HK-2 (cell line): ENCODE measurements around the gene NT5E.

Source experiments
- DNase-seq: peaks from one replicate; pipeline ENCODE4 v3.0.0-alpha.2; 2018; ENCODE audit not compliant: unreplicated experiment

NT5E gene

DNA sequence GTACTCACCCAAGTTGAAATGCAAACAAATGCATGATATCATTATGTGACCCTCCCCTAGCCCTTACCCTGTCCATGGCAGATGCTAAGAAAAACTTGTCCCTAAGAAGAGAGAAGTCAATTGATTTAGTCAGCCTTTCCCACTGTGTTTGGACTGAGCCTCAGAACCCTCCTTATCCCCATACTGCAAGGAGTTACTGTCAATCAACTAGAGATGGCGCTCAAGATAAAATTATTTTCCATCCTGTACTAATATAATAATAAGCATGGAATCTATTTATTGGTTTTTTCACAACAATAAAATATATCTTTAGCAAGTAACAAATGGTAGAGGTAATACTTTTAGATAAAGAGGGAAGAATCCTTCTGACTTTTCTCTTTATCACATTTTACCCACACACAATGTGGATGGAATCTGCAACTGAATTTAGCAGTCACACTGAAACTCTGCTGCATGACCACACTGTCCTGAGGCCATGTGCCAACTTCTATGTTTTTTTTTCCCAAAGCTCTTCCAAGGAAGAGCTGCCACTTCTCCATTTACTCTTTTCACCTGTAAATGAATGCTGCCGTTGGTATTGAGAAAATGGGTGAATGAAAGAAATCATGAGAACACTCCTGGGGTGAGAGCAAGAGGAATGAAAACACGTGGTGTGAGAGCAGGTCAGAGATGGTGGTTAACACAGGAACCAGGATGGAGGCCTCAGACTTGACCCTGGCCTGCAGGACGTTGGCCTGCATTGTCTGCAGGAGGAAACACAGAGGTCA, 10.5 kb downstream of the NT5E start:
- DNase-seq, result no peak

DNA sequence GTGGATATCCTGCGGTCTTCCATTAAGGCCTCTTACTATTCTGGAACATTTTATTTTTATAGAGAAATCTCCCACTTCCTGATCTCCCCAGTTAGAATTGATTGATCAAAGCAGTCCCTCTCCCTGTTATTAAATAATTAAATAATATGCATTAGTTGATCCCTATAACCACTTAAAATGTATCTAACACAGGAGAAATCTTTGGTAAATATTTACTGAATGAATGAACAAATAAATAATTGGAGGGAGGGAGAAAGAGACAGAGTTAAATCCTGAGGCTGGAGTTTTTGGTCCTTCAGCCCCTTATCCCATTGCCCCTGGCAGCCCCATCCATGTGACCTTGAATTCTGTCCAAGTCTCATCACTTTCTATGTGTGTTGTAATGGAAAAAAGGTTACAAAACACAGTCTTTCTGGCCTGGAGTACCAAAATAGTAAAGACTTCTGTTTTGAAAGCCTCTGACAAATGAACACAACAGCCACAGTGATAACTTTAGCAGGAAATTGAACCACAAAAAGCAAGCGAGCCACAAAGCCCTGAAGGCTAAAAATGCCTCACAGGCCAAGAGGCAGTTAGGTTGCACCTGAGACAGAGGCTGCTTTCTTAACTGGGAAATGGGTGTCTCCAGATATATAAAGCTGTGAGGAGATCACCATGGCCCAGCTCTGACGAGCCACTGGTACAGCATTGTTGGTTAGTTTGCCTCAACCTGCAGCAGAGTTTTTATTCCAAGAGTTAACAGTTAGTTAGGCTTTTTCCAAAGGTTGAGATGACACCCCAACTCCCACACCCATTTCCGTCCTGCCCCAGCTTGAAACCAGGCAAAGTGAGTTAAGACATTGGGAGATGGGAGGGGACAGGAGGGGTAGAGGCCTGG, 11.3 kb downstream of the NT5E start:
- no peak for DNase-seq

DNA sequence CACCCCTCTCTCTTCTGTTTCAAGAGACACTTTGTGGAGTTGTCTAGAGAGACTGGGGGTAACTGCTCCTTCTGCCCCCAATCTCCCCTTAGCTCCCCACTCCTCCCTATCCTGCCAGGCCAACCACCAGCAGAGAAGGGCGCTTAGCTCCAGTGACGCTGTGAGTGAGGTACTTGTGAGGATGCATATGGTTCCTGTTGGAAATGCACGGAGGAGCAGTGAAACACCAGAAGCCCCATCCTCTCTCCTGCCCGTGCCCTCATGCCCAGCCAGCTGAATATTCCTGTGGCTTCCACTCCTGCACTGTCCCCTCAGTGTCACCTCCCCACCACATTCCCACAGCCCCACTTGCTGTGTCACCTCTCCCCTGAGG, 11.9 kb downstream of the NT5E start:
- DNase-seq, result no peak

DNA sequence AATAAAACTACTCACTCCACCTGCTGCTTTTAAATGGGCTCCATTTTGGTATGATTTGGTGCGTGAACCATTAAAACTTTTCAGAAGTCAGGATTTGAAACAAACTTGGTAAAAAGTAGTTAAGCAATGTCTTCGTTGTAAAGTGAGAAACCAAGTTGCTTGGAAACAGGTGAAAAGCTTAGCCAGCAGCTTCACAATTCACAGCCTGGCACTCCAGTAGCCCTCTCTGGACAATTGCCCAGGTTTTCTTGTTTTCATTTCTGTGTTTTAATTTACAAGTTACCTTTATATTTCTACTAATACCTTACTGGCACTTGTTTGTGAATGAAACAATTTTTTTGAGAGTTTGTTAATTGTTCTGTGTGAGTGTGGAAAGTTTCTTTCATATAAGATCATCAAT, 12.8 kb downstream of the NT5E start:
- DNase-seq, result no peak

DNA sequence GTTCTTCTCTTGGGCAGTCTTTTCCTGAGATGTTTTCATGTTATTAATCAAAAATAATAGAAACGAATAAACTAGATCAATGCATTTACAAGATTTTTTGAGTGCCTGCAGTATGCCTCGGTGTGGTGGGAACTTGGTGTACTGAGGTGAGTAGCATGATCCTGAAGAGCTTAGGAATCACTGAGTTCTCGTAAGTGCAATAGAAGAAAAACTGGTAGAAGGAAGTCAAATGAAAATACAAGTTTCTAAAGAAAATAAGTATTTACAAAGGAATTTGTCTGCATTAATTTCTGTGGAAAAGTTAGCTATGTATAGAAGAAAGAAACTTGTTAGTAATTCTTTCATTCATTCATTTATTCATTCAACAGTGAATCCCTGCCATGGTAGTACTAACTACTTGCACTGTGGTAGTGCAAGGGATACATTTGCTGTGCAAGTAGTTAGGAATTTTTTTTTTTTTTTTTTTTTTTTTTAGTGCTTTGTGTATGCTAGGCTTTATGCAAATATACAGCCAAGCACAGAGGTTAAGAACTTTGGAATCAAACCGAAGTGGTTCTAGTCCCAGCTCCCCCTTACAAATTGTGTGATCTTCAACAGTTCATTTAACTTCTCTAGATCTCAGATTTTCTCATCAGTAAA, 13.9 kb downstream of the NT5E start:
- no peak for DNase-seq

DNA sequence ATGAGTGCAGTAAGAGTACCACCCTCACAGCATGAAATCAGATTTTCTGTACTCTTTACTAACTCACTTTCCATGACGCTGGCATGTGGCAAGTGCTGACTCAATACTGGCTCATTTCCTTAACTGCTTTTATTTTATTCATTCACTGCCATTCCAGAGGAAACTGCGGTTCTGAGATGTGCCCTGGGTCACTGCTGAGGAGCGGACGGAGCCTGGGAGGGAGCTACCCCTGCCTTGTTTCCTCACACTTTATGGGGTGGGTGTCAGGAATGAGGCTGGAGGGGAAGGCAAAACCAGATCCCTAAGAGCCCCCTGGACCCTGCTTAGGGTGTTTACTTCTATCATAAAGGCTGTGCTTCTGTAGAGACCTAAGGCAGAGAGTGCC, 14.4 kb downstream of the NT5E start:
- peak; percentile 82 for DNase-seq

DNA sequence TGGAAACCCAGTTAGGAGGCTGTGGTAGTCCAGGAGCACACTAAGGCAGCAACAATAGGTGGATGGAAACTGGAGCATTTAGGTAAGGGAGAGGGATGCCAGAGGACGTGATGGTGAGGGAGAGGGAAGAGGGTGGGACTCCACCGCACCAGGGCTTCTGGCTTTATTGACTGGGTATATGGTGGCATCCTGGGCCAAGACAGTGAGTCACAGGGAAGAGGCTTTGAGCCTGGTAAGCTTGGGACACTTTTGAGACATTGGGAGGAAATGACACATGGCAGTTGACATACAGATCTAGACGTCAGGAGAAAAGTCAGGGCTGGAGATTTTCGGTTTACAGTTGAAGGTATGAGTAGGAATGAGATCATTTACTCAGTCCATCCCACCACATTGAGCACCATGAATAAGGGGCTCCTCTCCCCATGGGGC, 14.9 kb downstream of the NT5E start:
- peak; percentile 77 for DNase-seq

DNA sequence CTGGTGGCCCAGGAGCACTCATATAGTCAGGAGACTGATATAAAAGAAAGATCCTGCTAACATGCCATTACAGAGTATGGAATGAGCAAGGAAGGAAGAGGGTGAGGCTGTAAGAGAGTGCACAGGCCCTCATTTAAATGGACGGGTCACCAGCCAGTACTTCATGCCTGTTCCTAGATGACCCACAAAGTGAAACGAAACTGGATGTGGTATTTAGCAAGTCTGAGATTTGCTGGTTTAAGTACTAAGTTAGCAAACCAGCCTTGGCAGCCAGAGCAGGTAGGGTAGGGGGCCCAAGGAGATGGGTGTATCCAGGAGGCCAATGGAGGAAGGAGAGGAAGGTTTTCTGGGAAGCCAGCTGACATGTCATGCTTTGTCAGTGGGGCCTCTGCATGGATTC, 15.9 kb downstream of the NT5E start:
- DNase-seq, result no peak

DNA sequence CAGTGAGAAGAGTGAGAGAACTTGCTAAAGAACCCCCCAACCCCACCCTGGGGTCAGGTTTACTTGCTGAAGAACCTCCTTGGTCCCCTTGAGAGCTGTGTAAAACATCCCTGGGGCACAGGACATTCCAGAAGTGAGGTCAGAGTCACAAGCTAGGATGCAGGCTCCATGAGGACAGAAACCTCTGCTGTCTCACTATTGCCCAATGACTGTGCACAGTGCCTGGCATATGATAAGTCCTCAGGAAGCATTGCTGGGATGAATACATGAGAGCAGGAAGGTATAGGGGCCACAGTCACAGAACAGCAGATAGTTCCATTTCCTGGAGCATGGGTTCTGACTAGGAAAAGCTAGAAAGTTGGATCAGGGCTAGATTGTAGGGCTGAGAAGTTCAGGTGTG, 18.4 kb downstream of the NT5E start:
- no peak for DNase-seq

DNA sequence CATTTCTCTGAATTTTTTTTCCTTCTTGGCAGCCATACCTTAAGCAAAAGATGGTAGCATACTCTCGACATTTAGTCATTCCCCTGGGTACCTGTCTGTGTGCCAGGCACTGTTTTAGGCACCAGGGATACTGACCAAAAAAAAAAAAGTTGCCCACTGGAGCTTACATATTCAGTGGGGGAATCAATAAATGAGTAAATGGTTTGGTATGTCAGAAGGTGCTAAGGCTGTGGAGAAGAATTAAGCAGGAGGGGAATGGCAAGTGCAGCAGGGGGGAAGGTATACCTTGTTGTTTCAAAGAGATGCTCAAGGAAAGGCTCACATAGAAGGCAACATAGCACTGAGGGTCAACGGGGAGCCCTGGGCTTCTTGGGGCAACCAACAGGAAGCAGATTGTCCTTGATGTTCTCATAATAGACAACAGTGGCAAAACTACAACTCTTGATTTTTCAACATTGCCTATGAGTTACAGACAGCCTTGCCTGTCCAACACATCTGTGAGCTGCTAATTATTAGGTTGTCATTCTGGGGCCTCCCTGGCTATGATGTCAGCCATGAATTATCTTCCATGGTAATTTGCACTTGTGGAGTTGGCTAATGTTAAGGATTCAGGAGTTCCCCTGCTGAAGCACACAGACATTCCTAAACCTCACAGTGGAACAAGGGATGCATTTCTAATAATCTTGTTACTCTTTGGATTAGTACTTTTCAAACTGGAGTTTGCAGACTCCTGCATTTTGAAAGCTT, 19.6 kb downstream of the NT5E start:
- no peak for DNase-seq

DNA sequence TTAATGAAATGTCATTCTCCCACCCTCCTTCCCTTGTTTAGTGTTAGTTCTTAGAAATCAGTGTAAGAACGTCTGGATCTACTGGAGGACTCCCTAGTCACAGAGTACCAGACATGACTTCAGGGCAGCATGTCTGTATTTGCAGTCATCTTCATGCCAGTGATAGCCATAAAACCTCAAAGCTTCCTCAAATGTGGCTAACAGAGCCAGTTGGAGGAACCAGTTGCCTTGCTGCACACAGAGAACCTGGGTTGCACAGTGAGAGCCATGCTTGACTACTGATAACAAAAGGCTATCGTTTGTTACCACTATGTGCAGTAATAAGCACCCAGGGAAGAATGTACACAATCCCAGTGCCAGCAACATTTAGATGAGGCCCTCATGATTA, 20.1 kb downstream of the NT5E start:
- DNase-seq, result no peak

DNA sequence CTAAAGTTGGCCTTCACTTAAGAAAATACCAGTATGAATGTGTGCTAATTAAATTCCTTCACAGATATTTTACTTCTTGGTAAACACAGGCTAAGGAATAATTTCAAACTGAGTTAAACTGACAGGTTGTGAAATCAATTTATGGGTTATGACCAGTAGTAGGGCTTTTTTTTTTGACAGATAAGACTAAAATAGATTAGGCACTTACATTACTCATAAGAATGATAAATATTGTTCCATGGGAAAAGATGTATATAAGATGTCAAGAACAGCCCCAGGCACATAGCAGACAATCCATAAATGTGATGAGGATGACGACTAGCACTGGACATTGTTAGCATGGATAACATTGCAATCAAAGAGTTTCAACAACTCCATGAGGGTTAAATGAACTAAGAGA, 22.9 kb downstream of the NT5E start:
- DNase-seq, result no peak

DNA sequence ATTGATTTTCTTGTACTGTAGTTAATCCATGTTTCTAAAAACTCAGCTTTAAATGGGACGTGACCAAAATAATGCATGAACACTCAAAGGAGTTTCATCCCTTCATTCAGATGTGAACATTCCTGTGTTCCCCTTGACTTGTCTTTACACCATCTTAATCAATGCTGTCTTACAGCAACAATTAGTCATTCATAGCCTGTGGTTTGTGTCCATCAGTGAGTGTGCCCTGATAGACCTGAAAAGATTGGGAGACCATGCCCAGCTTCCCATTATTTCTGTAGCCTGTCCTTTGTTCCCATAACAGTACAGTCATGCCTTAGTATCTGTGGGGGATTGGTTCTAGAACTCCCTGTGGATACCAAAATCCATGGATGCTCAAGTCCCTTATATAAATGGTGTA, 23.9 kb downstream of the NT5E start:
- no peak for DNase-seq

DNA sequence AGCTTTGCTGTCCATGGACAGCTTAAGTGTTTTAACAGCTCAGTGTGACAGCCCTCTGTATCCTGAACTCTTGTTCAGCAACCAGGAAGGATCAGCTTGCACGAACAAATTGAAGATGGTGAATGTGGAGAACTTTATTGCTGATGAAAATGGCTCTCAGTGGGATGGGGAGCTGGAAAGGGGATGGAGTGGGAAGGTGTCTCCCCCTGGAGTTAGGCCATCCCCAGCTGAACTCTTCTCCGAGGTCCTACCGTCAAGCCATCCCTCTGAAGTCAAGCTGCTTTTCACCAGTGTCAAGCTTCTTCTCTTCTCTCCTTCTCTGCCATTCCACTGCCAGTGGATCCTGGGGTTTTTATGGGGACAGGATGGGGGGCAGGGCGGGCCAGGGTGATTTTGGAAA, 26.6 kb downstream of the NT5E start:
- DNase-seq, result no peak

DNA sequence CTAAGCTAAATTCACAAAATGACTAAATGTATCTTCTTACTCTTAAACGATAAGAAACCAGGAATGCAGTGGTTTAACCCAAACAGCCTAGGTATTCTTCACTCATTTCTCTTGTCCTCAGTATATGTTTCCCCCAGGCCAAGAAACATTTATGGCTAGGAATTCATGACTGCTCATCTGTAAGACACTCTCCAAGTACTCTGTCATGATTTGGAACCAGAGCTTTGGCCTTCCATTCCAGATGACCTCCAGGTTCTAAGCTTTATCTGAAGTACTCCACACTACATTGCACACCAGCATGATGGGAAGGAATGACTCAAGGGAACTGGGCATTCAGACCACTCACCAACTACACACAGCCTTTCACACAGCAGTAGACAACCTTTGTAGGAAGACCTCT, 29.3 kb downstream of the NT5E start:
- no peak for DNase-seq

DNA sequence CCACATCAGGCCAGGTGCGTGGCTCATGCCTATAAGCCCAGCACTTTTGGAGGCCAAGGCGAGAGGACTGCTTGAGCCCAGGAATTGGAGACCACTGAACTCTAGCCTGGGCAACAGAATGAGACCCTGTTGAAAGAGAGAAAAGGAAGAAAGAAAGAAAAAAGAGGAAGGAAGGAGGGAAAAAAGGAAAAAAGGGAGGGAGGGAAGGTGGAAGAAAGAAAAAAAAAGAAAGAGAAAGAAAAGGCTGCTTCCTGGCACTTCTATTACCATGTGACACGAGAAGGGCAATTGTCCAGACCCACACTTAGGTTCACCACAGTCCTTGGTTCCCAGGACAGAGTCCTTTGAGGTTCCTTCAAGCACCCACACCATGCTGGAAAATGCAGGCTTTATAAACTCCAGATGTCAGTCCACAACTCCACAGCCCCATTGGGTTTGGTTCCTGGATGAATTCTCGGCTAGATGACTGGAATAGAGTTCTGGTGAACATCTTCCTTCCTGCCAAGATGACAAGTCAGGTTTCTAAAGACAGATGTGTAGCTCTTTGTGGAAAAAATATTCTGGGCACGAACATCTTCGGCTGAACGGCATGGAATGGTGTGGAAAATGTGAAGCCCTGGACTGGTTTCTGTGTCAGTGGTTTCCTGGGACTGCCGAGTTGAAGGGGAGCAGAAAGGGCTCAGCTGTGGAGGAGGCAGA, 32.5 kb downstream of the NT5E start:
- DNase-seq, result no peak

DNA sequence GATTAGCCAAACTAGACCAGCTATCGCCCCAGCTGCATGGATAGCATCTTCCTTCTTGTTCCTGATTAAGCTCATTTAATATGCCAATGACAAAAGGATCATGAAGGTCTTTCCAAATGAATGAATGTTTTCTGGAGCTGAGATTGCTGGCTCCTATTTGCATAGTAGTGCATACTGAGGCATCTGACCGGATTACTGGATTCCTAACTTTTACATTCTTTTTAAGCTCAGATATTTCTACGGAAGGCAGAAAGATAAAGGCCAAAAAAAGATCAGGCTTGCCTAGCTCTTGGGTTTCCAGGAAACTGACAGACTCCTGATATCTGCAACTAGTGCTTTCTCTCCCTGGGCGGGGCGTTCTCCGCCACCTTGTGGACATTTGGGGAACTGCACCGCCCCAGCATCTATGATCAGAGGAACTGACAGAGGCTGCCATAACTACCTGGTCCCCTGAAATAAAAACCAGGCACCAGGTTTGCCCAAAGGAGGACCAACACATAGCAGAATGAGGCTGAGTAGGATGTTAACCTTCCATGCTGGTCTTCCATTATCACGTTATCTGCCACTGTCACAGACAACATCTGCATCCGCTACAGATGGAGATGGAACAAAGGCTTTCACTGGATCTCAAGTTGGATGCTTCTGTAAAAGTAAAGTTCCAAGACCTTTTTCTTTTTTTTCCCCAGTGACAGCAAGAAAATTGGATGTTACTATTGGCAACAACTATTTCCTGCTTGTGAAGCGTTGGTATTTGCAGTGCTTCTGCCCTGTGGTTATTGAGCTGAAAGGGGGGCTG, 33.2 kb downstream of the NT5E start:
- DNase-seq, result peak; percentile 77

DNA sequence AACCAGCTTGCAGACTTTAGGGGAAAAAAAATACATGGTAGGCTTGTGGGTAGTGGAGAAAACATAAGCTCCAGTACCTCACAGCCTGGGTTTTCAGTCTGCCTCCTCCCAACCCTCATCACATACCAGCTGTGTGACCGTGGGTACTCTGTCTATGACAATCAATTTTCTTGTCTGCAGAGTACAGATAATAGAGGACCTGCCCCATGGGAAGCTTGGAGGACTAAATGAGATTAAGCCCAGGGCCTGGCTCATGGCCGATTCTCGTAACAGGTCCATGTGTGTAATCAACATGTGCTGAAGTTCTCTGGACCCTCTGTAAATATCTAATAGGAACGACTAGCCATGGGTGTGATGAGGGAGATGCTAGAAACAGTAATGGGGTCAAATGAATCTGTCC, 34.0 kb downstream of the NT5E start:
- no peak for DNase-seq

DNA sequence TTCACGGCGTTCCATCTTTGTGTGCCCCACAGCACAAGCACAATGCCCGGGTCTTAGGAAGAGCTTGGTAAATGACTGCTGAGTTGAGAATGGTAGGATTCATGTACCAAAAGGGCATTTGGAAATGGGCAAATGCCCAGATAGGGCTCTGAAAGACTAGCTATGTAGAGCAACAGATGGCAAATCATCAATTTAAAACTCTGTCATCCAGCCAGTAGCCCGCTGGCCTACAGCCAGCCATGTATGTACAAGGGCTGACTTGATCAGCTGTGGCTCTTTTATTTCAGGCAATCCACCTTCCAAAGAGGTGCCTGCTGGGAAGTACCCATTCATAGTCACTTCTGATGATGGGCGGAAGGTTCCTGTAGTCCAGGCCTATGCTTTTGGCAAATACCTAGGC, 35.1 kb downstream of the NT5E start:
- DNase-seq, result no peak

DNA sequence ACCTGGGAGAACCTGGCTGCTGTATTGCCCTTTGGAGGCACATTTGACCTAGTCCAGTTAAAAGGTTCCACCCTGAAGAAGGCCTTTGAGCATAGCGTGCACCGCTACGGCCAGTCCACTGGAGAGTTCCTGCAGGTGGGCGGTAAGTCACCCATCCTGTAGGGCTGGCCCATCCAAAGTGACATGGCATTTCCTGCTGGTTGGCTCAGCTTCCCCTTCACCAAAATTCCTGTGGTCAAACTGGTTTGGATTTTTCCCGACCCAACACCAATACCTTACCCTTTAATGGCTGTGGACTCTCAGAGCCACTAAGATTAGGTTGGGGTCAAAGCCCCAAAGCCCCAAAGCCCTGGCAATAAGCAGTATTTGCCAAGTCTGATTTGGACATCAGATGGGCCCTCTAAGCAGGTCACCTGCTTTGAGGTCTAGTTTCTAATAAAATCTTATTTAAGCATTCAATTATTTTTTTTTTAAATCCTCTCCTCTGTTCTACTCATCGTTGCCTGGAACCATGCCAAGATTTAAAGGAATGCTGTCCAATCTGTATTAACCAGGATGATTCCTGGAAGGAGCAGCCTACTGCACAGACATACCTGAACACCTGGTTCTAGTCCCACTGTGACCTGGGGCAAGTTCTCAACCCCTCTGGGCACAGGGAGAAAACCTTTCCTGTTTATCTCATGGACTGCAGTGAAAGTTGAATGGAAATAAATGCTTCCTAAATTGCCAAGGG, 40.8 kb downstream of the NT5E start:
- DNase-seq, result no peak
